ENCODE results near the gene DHRS7.

- TF ChIP-seq, protein P1, sequence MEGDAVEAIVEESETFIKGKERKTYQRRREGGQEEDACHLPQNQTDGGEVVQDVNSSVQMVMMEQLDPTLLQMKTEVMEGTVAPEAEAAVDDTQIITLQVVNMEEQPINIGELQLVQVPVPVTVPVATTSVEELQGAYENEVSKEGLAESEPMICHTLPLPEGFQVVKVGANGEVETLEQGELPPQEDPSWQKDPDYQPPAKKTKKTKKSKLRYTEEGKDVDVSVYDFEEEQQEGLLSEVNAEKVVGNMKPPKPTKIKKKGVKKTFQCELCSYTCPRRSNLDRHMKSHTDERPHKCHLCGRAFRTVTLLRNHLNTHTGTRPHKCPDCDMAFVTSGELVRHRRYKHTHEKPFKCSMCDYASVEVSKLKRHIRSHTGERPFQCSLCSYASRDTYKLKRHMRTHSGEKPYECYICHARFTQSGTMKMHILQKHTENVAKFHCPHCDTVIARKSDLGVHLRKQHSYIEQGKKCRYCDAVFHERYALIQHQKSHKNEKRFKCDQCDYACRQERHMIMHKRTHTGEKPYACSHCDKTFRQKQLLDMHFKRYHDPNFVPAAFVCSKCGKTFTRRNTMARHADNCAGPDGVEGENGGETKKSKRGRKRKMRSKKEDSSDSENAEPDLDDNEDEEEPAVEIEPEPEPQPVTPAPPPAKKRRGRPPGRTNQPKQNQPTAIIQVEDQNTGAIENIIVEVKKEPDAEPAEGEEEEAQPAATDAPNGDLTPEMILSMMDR (conservative IDR thresholded peaks at IDR 0.05; ENCODE audit: low read depth in 2 of 2): no peak
- TF ChIP-seq EZH2phosphoT487 (IDR thresholded peaks at IDR 0.05; ENCODE audit: unreplicated experiment) (no peak), EZH2 (IDR thresholded peaks at IDR 0.05; ENCODE audit: low read depth, unreplicated experiment) (no peak), JUNB (IDR thresholded peaks at IDR 0.05; ENCODE audit: unreplicated experiment) (no peak), POLR2AphosphoS5 (IDR thresholded peaks at IDR 0.05; ENCODE audit: low read depth) (no peak), NANOG (IDR thresholded peaks at IDR 0.05; ENCODE audit: borderline replicate concordance) (no peak), CREB1 (CRISPR knock-in tag; IDR thresholded peaks at IDR 0.05; ENCODE audit: low read depth) (no peak)
- TF ChIP-seq, protein P2, sequence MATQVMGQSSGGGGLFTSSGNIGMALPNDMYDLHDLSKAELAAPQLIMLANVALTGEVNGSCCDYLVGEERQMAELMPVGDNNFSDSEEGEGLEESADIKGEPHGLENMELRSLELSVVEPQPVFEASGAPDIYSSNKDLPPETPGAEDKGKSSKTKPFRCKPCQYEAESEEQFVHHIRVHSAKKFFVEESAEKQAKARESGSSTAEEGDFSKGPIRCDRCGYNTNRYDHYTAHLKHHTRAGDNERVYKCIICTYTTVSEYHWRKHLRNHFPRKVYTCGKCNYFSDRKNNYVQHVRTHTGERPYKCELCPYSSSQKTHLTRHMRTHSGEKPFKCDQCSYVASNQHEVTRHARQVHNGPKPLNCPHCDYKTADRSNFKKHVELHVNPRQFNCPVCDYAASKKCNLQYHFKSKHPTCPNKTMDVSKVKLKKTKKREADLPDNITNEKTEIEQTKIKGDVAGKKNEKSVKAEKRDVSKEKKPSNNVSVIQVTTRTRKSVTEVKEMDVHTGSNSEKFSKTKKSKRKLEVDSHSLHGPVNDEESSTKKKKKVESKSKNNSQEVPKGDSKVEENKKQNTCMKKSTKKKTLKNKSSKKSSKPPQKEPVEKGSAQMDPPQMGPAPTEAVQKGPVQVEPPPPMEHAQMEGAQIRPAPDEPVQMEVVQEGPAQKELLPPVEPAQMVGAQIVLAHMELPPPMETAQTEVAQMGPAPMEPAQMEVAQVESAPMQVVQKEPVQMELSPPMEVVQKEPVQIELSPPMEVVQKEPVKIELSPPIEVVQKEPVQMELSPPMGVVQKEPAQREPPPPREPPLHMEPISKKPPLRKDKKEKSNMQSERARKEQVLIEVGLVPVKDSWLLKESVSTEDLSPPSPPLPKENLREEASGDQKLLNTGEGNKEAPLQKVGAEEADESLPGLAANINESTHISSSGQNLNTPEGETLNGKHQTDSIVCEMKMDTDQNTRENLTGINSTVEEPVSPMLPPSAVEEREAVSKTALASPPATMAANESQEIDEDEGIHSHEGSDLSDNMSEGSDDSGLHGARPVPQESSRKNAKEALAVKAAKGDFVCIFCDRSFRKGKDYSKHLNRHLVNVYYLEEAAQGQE (IDR thresholded peaks at IDR 0.05; ENCODE audit: unreplicated experiment): no peak
- TF ChIP-seq, protein P3, sequence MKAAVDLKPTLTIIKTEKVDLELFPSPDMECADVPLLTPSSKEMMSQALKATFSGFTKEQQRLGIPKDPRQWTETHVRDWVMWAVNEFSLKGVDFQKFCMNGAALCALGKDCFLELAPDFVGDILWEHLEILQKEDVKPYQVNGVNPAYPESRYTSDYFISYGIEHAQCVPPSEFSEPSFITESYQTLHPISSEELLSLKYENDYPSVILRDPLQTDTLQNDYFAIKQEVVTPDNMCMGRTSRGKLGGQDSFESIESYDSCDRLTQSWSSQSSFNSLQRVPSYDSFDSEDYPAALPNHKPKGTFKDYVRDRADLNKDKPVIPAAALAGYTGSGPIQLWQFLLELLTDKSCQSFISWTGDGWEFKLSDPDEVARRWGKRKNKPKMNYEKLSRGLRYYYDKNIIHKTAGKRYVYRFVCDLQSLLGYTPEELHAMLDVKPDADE (IDR thresholded peaks at IDR 0.05): no peak
Measured at GRCh38 chr14:60095781-60096450, 69.3 kb downstream of the DHRS7 start.
